Measurements from ENCODE around the gene TRIM16. TPM values are rescaled to one million over a fixed set of nuclear protein-coding genes. Genes with fewer than 3 reads are reported as not detected.
"Not testable (repeated sequence)": the region's sequence is repeated elsewhere in the genome, so short reads cannot be mapped to it uniquely, and the experiment has no call there.

Gene TRIM16
- total and polyA plus RNA-seq, 2 of the 8 experiments (the other 6 are each of a cell fraction or from before 2014, with no cell fraction given): 15.2 to 29.1 TPM

DNA sequence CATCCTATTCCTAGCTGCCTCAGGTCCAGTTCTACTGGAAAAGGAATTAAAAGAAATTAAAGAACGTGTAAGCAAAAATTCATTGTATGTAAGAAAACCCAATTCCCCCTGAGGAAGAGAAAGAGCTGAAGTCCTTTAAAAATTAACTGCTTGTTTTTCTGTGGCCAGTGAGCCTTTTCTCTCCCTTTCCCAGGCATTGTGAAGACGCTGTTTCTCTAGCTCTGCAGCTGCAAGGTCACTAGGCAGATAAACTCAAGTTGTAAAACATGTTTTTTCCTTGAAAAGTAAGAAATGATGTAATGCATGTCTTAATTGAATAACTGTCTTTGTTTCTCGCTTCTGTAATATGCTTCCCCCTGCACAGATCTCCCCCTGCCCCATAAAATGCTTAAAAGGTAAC lies 29.7 kb downstream of the TRIM16 start:
- H3K79me1 ChIP-seq (ENCODE audit: low read depth, low read length); H3K56ac ChIP-seq (replicated peaks; ENCODE audit: insufficient read length, low read depth, low read length); H3K9ac ChIP-seq (replicated peaks in 1 of 4; ENCODE audit: extremely low read depth in 1 of 4, low read depth in 3 of 4, low read length in 3 of 4); H3K23ac ChIP-seq (ENCODE audit: insufficient read length); H2BK12ac ChIP-seq (ENCODE audit: low read depth, low read length); H3K18ac ChIP-seq (ENCODE audit: extremely low read depth, low read length); H4K20me1 ChIP-seq (replicated peaks in 1 of 2; ENCODE audit: control insufficient read depth in 1 of 2, insufficient read depth in 2 of 2, low read length in 2 of 2); DNase-seq (ENCODE audit: low read depth in 1 of 2, low spot score in 2 of 2); H3K4ac ChIP-seq (replicated peaks; ENCODE audit: insufficient read length, low read depth, low read length); H2AK5ac ChIP-seq (ENCODE audit: low read depth, low read length); H3K36me3 ChIP-seq (ENCODE audit: control insufficient read depth in 2 of 4, insufficient read depth in 4 of 4, low read length in 3 of 4); H3K27me3 ChIP-seq (replicated peaks in 1 of 4; ENCODE audit: control insufficient read depth in 3 of 4, extremely low read depth in 1 of 4, insufficient read depth in 3 of 4, low read length in 3 of 4); H3K9me3 ChIP-seq (ENCODE audit: insufficient read depth in 2 of 2, low read depth in 1 of 2, low read length in 1 of 2); H4K5ac ChIP-seq (ENCODE audit: insufficient read length, low read depth, low read length); H2BK120ac ChIP-seq (replicated peaks; ENCODE audit: low read depth, low read length); H3K27ac ChIP-seq (ENCODE audit: low read depth, low read length); H2BK20ac ChIP-seq (ENCODE audit: low read length); FAIRE-seq; H3K4me2 ChIP-seq (ENCODE audit: insufficient read depth in 1 of 2, low read depth in 2 of 2, low read length in 2 of 2); H2BK15ac ChIP-seq (ENCODE audit: low read length); H2BK5ac ChIP-seq (ENCODE audit: low read depth, low read length); H3K14ac ChIP-seq (ENCODE audit: insufficient read length); H3K4me3 ChIP-seq (ENCODE audit: extremely low read depth in 1 of 4, insufficient read depth in 2 of 4, low read depth in 3 of 4, low read length in 4 of 4); H2AFZ ChIP-seq (ENCODE audit: low read length); H3K23me2 ChIP-seq (ENCODE audit: low read depth, low read length); H4K91ac ChIP-seq (replicated peaks; ENCODE audit: insufficient read length, low read length); H3K79me2 ChIP-seq (ENCODE audit: control insufficient read depth in 1 of 2, insufficient read depth in 2 of 2, low read length in 2 of 2); H4K8ac ChIP-seq (ENCODE audit: extremely low read depth, insufficient read depth, low read length): not testable (repeated sequence)
- H3K4me1 ChIP-seq (replicated peaks in 1 of 4; ENCODE audit: control insufficient read depth in 3 of 4, insufficient read depth in 4 of 4, low read length in 3 of 4): peaks cover 0 to 10% (median 7%) of the 10 kb centered on the region in 4 experiments; a peak in 4 of 7 replicates
- ChIA-PET POLR2A (ENCODE audit: partially characterized antibody) (interaction anchor here (0.8 kb wide), 1 partner anchor 137 kb away, joined by 3 read pairs; no protein-coding TSS in a partner anchor), CTCF (ENCODE audit: partially characterized antibody) (interaction anchor here (0.6 kb wide), 1 partner anchor 709 kb away, joined by 3 read pairs; no protein-coding TSS in a partner anchor)
- 74% methylated on average over 3 of the region's 3 CpGs; no CpG with 5 or more reads in 1 of the 2 experiments for WGBS, 2 experiments (ENCODE audit: extremely low coverage in 1 of 2, insufficient coverage in 1 of 2, insufficient read length in 1 of 2, insufficient replicate concordance in 2 of 2, low coverage in 1 of 2, low lambda C conversion rate in 2 of 2, missing lambda C conversion rate in 1 of 2)

Data from H1 (cell line).